Body of pancreas (tissue), 4 donors: ENCODE data around the gene HAGHL. TPM values are rescaled to one million over a fixed set of nuclear protein-coding genes. Genes with fewer than 3 reads are reported as not detected.

Experiments
- ATAC-seq: fragments of 150-250 bp; one replicate; pipeline ENCODE4 v1.9.1; 2016
- DNase-seq, 4 donors: peaks; one replicate each; pipeline ENCODE4 v3.0.0-alpha.2; 2019
- H3K27ac ChIP-seq, 4 donors: fragments of 200-600 bp; sonication (generic); 1 replicate in 3 of 4; 2 replicates in 1 of 4; pipeline versions ENCODE4 v1.5.1 to v1.6.1; 2016 to 2019; ENCODE audit warnings: mild to moderate bottlenecking in 1 of 4, mixed read lengths in 1 of 4, moderate library complexity in 1 of 4
- H3K27me3 ChIP-seq, 2 donors: fragments of 200-600 bp; sonication (generic); one replicate each; pipeline ENCODE4 v1.6.0; 2016; ENCODE audit warnings: mild to moderate bottlenecking in 1 of 2
- H3K36me3 ChIP-seq, 2 donors: fragments of 200-600 bp; sonication (generic); replicated peaks in 1 of 2; 2 replicates each; pipeline ENCODE4 v1.5.1; 2016; ENCODE audit warnings: low read depth in 2 of 2; ENCODE audit not compliant: insufficient read depth in 1 of 2
- H3K4me1 ChIP-seq: fragments of 200-600 bp; sonication (generic); one replicate; pipeline ENCODE4 v1.6.0; 2016
- H3K4me3 ChIP-seq, 2 donors: fragments of 200-600 bp; sonication (generic); 1 replicate in 1 of 2; 2 replicates in 1 of 2; pipeline ENCODE4 v1.5.1; 2016 to 2019
- H3K9me3 ChIP-seq, 3 donors: fragments of 200-600 bp; sonication (generic); 1 replicate in 2 of 3; 2 replicates in 1 of 3; pipeline ENCODE4 v1.5.1; 2016
- POLR2A ChIP-seq, 3 donors: fragments of 450-650 bp; IDR thresholded peaks; one replicate each; pipeline ENCODE4 v1.6.1; 2016; ENCODE audit warnings: antibody characterized with exemption in 3 of 3, mild to moderate bottlenecking in 2 of 3
- WGBS, 2 donors: methylation state at CpG; one replicate each; pipeline ENCODE4 v1.1.5; 2017; 5-methylcytosine and 5-hydroxymethylcytosine counted together
- intact Hi-C: fragments of 100-400 bp; cut with DNase I; formaldehyde crosslinking; loops from one replicate; pipeline ENCODE4 v1.15.1; 2023
- total RNA-seq, 2 donors: library from RNA; depleted of rRNA; stranded (reverse); fragments of >200 nt; gene quantifications; one replicate each; pipeline ENCODE4 v1.1.0, GENCODE V29; 2016
- TF ChIP-seq, protein P1 (sequence below), 7 experiments: fragments of 450-650 bp in 4 of 7; fragments of 200-600 bp in 3 of 7; sonication (generic) in 3 of 7; IDR thresholded peaks; one replicate each; pipeline ENCODE4 v1.5.1; 2016 to 2019; ENCODE audit warnings: antibody characterized with exemption in 7 of 7

Gene HAGHL
- total RNA-seq, 2 donors from 2014 or later, result 2.6 TPM; not detected in 1

DNA sequence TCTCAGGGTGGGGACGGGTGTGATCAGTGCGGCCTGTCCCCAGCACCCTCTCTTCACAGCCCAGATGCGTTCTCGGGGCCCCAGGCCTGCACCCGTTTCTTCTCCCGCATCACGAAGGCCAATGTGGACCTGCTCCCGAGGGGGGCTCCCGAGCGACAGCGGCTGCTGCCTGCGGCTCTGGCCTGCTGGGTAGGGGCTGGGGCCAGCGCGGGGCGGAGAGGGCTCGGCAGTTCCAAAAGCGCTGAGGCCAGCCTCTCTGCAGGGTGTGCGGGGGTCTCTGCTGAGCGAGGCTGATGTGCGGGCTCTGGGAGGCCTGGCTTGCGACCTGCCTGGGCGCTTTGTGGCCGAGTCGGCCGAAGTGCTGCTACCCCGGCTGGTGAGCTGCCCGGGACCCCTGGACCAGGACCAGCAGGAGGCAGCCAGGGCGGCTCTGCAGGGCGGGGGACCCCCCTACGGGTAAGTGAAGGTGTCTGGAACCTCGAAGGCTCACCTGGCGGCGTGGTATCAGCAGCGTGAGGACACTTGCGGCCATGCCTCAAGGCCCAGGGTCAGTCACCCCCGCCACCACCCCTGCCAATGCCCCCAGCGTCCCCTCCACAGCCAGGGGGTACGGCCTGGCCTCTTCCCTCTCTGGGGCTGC is 38.1 kb downstream of the HAGHL start:
- ATAC-seq (no peak), DNase-seq (no peak)
- no peaks in the 10 kb centered on the region for H3K36me3 ChIP-seq
- intact Hi-C loops, result no loop called here
- TF ChIP-seq, protein P1, sequence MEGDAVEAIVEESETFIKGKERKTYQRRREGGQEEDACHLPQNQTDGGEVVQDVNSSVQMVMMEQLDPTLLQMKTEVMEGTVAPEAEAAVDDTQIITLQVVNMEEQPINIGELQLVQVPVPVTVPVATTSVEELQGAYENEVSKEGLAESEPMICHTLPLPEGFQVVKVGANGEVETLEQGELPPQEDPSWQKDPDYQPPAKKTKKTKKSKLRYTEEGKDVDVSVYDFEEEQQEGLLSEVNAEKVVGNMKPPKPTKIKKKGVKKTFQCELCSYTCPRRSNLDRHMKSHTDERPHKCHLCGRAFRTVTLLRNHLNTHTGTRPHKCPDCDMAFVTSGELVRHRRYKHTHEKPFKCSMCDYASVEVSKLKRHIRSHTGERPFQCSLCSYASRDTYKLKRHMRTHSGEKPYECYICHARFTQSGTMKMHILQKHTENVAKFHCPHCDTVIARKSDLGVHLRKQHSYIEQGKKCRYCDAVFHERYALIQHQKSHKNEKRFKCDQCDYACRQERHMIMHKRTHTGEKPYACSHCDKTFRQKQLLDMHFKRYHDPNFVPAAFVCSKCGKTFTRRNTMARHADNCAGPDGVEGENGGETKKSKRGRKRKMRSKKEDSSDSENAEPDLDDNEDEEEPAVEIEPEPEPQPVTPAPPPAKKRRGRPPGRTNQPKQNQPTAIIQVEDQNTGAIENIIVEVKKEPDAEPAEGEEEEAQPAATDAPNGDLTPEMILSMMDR (IDR thresholded peaks at IDR 0.05), result no peak
- no peak for TF ChIP-seq POLR2A (IDR thresholded peaks at IDR 0.05)
- H3K27me3 ChIP-seq, result no peaks in the 10 kb centered on the region
- no peaks in the 10 kb centered on the region for H3K4me1 ChIP-seq
- H3K9me3 ChIP-seq, result no peaks in the 10 kb centered on the region
- H3K27ac ChIP-seq, result no peak overlapping the region
- no peak overlapping the region for H3K4me3 ChIP-seq
- WGBS, 2 donors, result 74 to 77% methylated on average over 12 to 36 of the region's 38 CpGs

DNA sequence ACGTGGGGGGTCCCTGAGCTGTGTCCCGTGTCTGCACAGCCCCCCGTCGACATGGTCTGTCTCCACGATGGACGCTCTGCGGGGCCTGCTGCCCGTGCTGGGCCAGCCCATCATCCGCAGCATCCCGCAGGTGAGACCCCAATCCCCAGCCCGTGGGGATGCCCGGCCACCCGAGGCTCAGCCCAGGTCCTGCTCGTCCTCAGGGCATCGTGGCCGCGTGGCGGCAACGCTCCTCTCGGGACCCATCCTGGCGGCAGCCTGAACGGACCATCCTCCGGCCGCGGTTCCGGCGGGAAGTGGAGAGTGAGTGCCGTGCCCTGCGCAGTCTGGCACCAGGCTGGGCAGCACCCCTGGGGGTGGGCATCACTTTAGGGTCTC is 38.6 kb downstream of the HAGHL start:
- Histone ChIP-seq H3K27me3 (no peaks in the 10 kb centered on the region), H3K27ac (no peak overlapping the region), H3K4me1 (no peaks in the 10 kb centered on the region), H3K9me3 (no peaks in the 10 kb centered on the region), H3K36me3 (no peaks in the 10 kb centered on the region), H3K4me3 (no peak overlapping the region)
- no peak for DNase-seq
- TF ChIP-seq, protein P1 (IDR thresholded peaks at IDR 0.05), result no peak
- TF ChIP-seq POLR2A (IDR thresholded peaks at IDR 0.05), result no peak
- no peak for ATAC-seq
- intact Hi-C loops, result no loop called here
- 77 to 80% methylated on average over 10 to 28 of the region's 29 CpGs for WGBS, 2 donors

DNA sequence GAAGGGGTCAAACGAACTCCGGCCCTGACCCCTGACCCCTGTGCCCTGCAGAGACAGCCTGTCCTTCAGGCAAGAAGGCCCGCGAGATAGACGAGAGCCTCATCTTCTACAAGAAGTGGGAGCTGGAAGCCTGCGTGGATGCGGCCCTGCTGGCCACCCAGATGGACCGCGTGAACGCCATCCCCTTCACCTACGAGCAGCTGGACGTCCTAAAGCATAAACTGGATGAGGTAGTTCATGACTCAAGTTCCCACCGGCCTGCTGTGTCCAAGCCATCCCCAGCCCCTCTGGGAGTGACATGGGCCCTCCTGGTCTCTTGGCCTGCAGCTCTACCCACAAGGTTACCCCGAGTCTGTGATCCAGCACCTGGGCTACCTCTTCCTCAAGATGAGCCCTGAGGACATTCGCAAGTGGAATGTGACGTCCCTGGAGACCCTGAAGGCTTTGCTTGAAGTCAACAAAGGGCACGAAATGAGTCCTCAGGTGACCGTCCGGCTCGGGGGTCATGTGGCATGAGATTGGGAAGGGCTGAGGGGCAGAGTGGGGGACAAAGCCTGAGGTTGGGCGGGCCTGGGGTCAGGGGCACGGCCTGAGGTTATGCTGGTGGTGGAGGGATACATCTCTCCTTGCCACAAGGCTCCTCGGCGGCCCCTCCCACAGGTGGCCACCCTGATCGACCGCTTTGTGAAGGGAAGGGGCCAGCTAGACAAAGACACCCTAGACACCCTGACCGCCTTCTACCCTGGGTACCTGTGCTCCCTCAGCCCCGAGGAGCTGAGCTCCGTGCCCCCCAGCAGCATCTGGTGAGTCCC is 39.3 kb downstream of the HAGHL start:
- WGBS, 2 donors, result 62 to 74% methylated on average over 26 to 29 of the region's 29 CpGs
- Histone ChIP-seq H3K4me3 (no peak overlapping the region), H3K36me3 (no peaks in the 10 kb centered on the region), H3K27me3 (no peaks in the 10 kb centered on the region), H3K9me3 (no peaks in the 10 kb centered on the region), H3K4me1 (no peaks in the 10 kb centered on the region), H3K27ac (no peak overlapping the region)
- TF ChIP-seq, protein P1 (IDR thresholded peaks at IDR 0.05), result no peak
- no peak for TF ChIP-seq POLR2A (IDR thresholded peaks at IDR 0.05)
- DNase-seq (no peak), ATAC-seq (no peak)
- intact Hi-C loops, result no loop called here

DNA sequence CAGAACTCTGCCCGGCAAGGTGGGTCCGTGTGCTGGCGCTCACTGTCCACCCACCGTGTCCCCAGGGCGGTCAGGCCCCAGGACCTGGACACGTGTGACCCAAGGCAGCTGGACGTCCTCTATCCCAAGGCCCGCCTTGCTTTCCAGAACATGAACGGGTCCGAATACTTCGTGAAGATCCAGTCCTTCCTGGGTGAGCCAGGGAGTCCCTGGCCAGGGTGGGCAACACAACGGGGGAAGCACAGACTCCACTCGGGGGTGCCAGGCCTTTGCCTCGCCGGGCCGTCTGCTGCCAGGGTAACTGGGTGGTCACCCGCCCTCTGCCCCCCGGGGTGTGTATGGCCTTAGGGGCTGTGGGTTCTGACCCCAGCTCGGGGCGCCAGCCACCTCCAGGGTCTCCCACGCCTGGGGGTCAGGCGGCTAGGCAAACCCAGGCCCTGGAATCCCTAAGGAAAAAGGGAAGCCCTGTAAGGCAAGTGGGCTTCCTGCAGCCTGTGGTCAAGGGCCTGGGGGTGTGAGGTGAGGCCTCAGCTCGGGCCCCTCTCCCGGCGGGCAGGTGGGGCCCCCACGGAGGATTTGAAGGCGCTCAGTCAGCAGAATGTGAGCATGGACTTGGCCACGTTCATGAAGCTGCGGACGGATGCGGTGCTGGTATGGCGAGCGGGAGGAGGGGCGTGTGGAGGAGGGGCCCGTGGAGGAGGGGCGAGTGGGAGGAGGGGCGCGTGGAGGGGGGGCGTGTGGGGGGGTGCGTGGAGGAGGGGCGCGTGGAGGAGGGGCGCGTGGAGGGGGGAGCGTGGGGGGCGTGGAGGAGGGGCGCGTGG is 40.1 kb downstream of the HAGHL start:
- 70 to 71% methylated on average over 6 to 34 of the region's 48 CpGs for WGBS, 2 donors

More for the DNA sequence above, 40.1 kb downstream of the HAGHL start:
- Histone ChIP-seq H3K27ac (no peak overlapping the region), H3K36me3 (no peaks in the 10 kb centered on the region), H3K9me3 (no peaks in the 10 kb centered on the region), H3K4me3 (no peak overlapping the region), H3K4me1 (no peaks in the 10 kb centered on the region), H3K27me3 (no peaks in the 10 kb centered on the region)
- TF ChIP-seq, protein P1 (IDR thresholded peaks at IDR 0.05), result no peak
- TF ChIP-seq POLR2A (IDR thresholded peaks at IDR 0.05), result no peak
- ATAC-seq (no peak), DNase-seq (no peak)
- intact Hi-C loops, result no loop called here
